DND-41 (cell line): Measurements from ENCODE around the gene SLC6A12.
A peak's percentile ranks its signal among the peaks of the same experiment; 100 is the strongest.

Experiments
- ATAC-seq: fragments of 200-7000 bp; cut with Tn5 transposase; 3 replicates; pipeline ENCODE4 v1.9.1; 2021; ENCODE audit warnings: low read depth; ENCODE audit not compliant: insufficient read depth
- DNase-seq: peaks from one replicate; pipeline ENCODE4 v3.0.0-alpha.2; 2020
- H2AFZ ChIP-seq: 2 replicates; pipeline ENCODE4 v1.6.0; 2012; ENCODE audit warnings: low read depth, low read length
- H3K27ac ChIP-seq: 2 replicates; pipeline ENCODE4 v1.5.1; 2012; ENCODE audit warnings: low read length, inconsistent platforms
- H3K27me3 ChIP-seq: fragments of 200-600 bp; sonication (generic); 2 replicates; pipeline ENCODE4 v1.6.0; 2012; ENCODE audit warnings: low read length, mild to moderate bottlenecking, inconsistent platforms; ENCODE audit not compliant: insufficient read depth, poor library complexity
- H3K36me3 ChIP-seq: 2 replicates; pipeline ENCODE4 v1.5.1; 2012; ENCODE audit warnings: low read length, inconsistent platforms; ENCODE audit not compliant: insufficient read depth
- H3K4me1 ChIP-seq: 2 replicates; pipeline ENCODE4 v1.5.1; 2012; ENCODE audit warnings: mild to moderate bottlenecking, low read length; ENCODE audit not compliant: insufficient read depth
- H3K4me2 ChIP-seq: 2 replicates; pipeline ENCODE4 v1.6.0; 2012; ENCODE audit warnings: mild to moderate bottlenecking, moderate library complexity, low read length, inconsistent platforms; ENCODE audit not compliant: insufficient read depth
- H3K4me3 ChIP-seq, 2 experiments: fragments of 200-600 bp in 1 of 2; shearing (Covaris generic) in 1 of 2; 2 replicates each; pipeline ENCODE4 v1.5.1; 2012 to 2016; ENCODE audit warnings: inconsistent platforms in 2 of 2, low read length in 2 of 2, mild to moderate bottlenecking in 2 of 2, low read depth in 1 of 2, moderate library complexity in 1 of 2
- H3K79me2 ChIP-seq: 2 replicates; pipeline ENCODE4 v1.6.0; 2012; ENCODE audit warnings: low read length, inconsistent platforms; ENCODE audit not compliant: insufficient read depth
- H3K9ac ChIP-seq: 2 replicates; pipeline ENCODE4 v1.6.0; 2012; ENCODE audit warnings: low read depth, mild to moderate bottlenecking, inconsistent platforms, low read length, moderate library complexity
- H3K9me3 ChIP-seq: 2 replicates; pipeline ENCODE4 v1.5.1; 2012; ENCODE audit warnings: low read length, moderate library complexity, mild to moderate bottlenecking, inconsistent platforms; ENCODE audit not compliant: insufficient read depth, severe bottlenecking
- H4K20me1 ChIP-seq: 2 replicates; pipeline ENCODE4 v1.6.0; 2012; ENCODE audit warnings: low read length; ENCODE audit not compliant: insufficient read depth
- EZH2 ChIP-seq: IDR thresholded peaks from 3 replicates; pipeline ENCODE4 v1.6.1; 2012; ENCODE audit warnings: borderline replicate concordance, low read depth, mild to moderate bottlenecking, moderate library complexity, low read length, inconsistent platforms; ENCODE audit not compliant: severe bottlenecking
- TF ChIP-seq, protein P1 (sequence below): IDR thresholded peaks from 2 replicates; pipeline ENCODE4 v1.5.1; 2012; ENCODE audit warnings: borderline replicate concordance, low read length, moderate library complexity, mild to moderate bottlenecking; ENCODE audit not compliant: poor library complexity, severe bottlenecking; ENCODE audit errors: extremely low read depth

The SLC6A12 gene

DNA sequence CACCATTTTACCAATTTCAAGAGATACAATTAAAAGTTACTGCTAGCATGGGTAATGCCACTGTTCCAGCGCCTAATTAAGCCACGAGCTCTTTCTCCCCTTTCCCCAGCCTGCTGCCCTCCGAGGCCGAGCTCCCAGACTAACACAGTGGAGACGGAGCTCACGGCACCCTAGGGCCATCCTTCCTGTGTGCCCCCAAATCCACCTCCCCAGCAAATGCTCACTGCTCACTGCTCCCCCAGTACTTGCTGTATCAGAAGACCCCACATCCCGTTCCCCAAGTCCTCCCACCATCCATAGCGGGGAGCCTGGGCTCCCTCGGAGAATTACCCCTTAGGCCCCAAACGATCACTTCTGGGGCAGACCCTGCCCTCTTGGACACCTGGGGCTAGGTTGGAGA lies 42.7 kb downstream of the SLC6A12 start:
- TF ChIP-seq, protein P1, sequence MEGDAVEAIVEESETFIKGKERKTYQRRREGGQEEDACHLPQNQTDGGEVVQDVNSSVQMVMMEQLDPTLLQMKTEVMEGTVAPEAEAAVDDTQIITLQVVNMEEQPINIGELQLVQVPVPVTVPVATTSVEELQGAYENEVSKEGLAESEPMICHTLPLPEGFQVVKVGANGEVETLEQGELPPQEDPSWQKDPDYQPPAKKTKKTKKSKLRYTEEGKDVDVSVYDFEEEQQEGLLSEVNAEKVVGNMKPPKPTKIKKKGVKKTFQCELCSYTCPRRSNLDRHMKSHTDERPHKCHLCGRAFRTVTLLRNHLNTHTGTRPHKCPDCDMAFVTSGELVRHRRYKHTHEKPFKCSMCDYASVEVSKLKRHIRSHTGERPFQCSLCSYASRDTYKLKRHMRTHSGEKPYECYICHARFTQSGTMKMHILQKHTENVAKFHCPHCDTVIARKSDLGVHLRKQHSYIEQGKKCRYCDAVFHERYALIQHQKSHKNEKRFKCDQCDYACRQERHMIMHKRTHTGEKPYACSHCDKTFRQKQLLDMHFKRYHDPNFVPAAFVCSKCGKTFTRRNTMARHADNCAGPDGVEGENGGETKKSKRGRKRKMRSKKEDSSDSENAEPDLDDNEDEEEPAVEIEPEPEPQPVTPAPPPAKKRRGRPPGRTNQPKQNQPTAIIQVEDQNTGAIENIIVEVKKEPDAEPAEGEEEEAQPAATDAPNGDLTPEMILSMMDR = no peak
- no peak for TF ChIP-seq EZH2
- no peaks in the 10 kb centered on the region for H3K79me2 ChIP-seq
- no peak for DNase-seq
- no peaks in the 10 kb centered on the region for H3K9me3 ChIP-seq
- no peak overlapping the region for H3K4me3 ChIP-seq
- no peaks in the 10 kb centered on the region for H3K36me3 ChIP-seq
- no peak overlapping the region for H3K4me2 ChIP-seq
- H3K27me3 ChIP-seq = peaks cover 6% of the 10 kb centered on the region
- H3K9ac ChIP-seq = no peak overlapping the region
- H3K4me1 ChIP-seq = no peaks in the 10 kb centered on the region
- H4K20me1 ChIP-seq = peaks cover 6% of the 10 kb centered on the region; the same call in 1 of the 2 replicates
- ATAC-seq = no peak
- H2AFZ ChIP-seq = no peak overlapping the region
- no peak overlapping the region for H3K27ac ChIP-seq

DNA sequence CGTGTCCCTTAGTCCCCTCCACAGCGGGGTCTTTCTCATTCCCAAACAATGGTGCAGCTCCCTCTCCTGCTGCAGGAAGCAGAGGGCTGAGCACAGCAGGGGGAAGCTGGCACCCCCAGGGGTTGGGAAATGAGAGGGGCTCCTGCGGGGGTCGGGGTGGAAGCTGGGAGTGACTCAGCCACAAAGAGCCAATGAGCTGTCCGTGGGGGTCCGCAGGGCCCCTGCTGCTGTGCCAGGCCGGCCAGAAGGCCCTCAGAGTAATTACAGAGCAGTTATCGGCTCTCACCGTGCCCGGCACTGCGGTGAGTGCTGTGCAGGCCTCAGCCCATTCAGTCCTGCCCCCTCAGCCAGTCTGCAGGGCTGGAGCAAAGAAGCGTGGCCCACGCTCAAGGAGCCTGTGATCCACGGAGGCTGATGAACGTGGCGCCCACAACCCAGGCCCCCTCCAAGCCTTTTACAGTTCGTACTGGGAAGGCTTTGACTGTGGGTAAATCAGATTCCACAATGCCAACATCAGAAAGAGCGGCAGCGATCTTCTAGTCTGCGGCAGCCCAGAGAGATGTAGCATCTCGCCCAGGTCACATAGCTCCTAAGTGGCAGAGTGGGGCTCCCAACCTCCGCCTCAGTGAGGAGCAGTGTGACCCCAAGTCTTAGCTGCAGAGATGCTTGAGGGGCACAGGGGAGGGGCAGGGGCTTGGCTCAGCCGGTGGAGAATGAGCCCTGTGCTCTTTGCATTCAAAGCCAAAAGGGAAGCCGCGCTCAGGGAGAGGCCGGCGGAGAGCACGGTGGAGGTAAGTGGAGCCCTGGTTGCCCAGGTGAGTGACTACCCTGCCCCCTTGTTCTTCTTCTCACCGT lies 43.4 kb downstream of the SLC6A12 start:
- no peaks in the 10 kb centered on the region for H3K4me1 ChIP-seq
- DNase-seq = no peak
- H3K4me3 ChIP-seq = no peak overlapping the region
- H3K9ac ChIP-seq = no peak overlapping the region
- H3K4me2 ChIP-seq = no peak overlapping the region
- H2AFZ ChIP-seq = no peak overlapping the region
- H3K79me2 ChIP-seq = no peaks in the 10 kb centered on the region
- H3K36me3 ChIP-seq = no peaks in the 10 kb centered on the region
- no peak overlapping the region for H3K27ac ChIP-seq
- peaks cover 6% of the 10 kb centered on the region; the same call in 1 of the 2 replicates for H4K20me1 ChIP-seq
- TF ChIP-seq EZH2 = no peak
- TF ChIP-seq, protein P1 = no peak
- ATAC-seq = no peak
- H3K27me3 ChIP-seq = peaks cover 6% of the 10 kb centered on the region
- H3K9me3 ChIP-seq = no peaks in the 10 kb centered on the region

DNA sequence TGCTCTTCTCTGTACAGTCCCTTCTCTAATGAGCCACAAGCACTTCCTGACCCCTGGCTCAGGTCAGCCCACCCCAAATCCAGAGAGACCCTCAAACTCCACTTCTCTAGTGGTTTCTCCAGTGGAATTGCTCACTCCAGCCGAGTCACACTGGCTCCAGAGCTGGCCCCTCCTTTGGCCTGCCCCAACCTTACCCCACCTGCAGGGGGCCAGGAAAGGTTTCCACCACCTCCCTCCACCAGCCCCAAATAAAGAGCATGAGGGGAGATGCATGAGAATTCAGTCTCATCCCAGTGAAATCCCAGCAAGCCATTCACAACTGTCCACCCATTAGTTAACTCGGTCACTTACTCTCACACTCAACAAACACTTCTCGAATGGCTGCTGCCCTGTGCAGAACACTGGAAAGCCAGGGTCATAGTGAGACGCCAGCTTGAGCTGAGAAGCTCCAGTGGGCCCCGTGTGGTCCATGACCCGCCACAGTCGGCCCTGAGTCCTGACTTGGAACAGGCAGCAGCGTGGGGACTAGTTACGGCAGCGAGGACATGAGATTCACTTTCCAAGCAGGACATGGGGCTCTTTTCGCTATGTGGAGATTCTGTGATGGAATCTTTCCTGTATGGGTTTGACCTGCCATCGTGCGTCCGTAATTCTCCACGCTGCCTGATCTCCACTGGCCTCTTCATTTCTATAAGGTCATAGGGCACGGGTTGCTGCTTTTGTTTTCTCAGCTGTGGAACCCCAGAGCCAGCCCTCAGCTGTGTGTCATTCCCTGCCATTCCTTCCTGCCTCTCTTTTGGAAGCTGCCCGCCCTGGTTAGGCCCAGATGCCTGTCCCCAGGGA lies 44.2 kb downstream of the SLC6A12 start:
- no peak for DNase-seq
- H3K4me2 ChIP-seq = no peak overlapping the region
- ATAC-seq = no peak
- no peaks in the 10 kb centered on the region for H3K36me3 ChIP-seq
- no peak overlapping the region for H3K4me3 ChIP-seq
- no peaks in the 10 kb centered on the region for H3K9me3 ChIP-seq
- no peak overlapping the region for H3K9ac ChIP-seq
- TF ChIP-seq, protein P1 = peak; percentile 13
- no peak for TF ChIP-seq EZH2
- no peak overlapping the region for H2AFZ ChIP-seq
- no peaks in the 10 kb centered on the region for H3K4me1 ChIP-seq
- H3K79me2 ChIP-seq = no peaks in the 10 kb centered on the region
- peaks cover 6% of the 10 kb centered on the region; the same call in 1 of the 2 replicates for H4K20me1 ChIP-seq
- H3K27ac ChIP-seq = no peak overlapping the region
- H3K27me3 ChIP-seq = peaks cover 6% of the 10 kb centered on the region
